ENCODE measurements around the gene ATG3.

DNA sequence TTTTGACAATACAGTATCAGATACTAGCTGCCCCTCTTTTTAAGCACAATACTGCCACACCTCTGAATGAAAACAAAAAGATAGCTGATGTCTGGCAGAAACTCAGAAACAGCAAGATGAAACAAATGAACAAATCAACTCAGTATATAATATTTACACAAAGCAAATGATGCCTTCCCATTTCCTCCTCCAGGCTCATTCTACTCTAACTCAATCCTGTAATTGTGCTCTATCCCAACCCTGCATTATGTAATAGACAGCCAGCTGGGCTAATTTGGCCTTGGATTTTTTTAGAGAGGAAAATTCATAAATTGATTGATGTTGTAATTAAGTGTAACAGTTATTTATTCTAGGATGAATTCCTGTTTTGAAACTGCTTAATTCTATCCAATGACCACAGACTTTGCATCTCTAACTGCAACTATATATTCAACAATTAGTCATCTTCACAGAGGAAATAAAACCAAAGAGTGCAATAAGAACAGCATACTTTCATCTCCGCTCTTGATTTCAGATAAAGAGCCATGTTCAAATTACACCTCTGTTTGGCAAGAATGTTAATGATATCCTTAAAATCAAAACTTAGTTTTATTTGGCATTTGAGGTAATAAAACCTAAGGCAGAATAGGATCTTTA is 6.1 kb downstream of the ATG3 start:
- TF ChIP-seq POLR2AphosphoS5 (IDR thresholded peaks at IDR 0.05) = no peak
- TF ChIP-seq POLR2A (IDR thresholded peaks at IDR 0.05) = no peak

All from transverse colon (tissue), 3 donors.